Transverse colon (tissue), 4 donors: Measurements from ENCODE around the gene TUNAR. TPM values are rescaled to one million over a fixed set of nuclear protein-coding genes. Genes with fewer than 3 reads are reported as not detected.

Experiments used
- DNase-seq: peaks from one replicate; pipeline ENCODE4 v3.0.0-alpha.2; 2019
- H3K27ac ChIP-seq, 4 donors: fragments of 200-600 bp; sonication (generic); 2 replicates each; pipeline ENCODE4 v1.5.1; 2016 to 2018; ENCODE audit warnings: inconsistent platforms in 4 of 4
- H3K27me3 ChIP-seq: fragments of 200-600 bp; sonication (generic); 2 replicates; pipeline ENCODE4 v1.5.1; 2017; ENCODE audit warnings: inconsistent platforms
- H3K36me3 ChIP-seq, 4 donors: fragments of 200-600 bp; sonication (generic); 2 replicates each; pipeline ENCODE4 v1.5.1; 2017 to 2019; ENCODE audit warnings: inconsistent platforms in 4 of 4
- H3K4me1 ChIP-seq, 4 donors: fragments of 200-600 bp; sonication (generic); 2 replicates each; pipeline ENCODE4 v1.5.1; 2017 to 2020; ENCODE audit warnings: inconsistent platforms in 4 of 4
- H3K4me3 ChIP-seq, 4 donors: fragments of 200-600 bp; sonication (generic); 1 replicate in 1 of 4; 2 replicates in 3 of 4; pipeline versions ENCODE4 v1.5.1 to v1.6.1; 2017 to 2019; ENCODE audit warnings: inconsistent platforms in 4 of 4
- H3K9me3 ChIP-seq, 2 donors: fragments of 200-600 bp; sonication (generic); 2 replicates each; pipeline ENCODE4 v1.5.1; 2017 to 2019; ENCODE audit warnings: inconsistent platforms in 2 of 2
- EP300 ChIP-seq: sonication (generic); formaldehyde crosslinking; IDR thresholded peaks from one replicate; pipeline ENCODE4 v1.6.1; 2017; ENCODE audit warnings: antibody characterized with exemption, low read depth
- POLR2A ChIP-seq: fragments of 450-650 bp; IDR thresholded peaks from one replicate; pipeline ENCODE4 v1.6.1; 2016; ENCODE audit warnings: antibody characterized with exemption, mild to moderate bottlenecking, moderate library complexity
- POLR2AphosphoS5 ChIP-seq, 3 donors: sonication (generic); formaldehyde crosslinking; IDR thresholded peaks; one replicate each; pipeline ENCODE4 v1.6.1; 2016; ENCODE audit warnings: antibody characterized with exemption in 3 of 3
- WGBS, 2 donors: methylation state at CpG; one replicate each; pipeline ENCODE4 v1.1.5; 2018; ENCODE audit warnings: low coverage in 1 of 2; 5-methylcytosine and 5-hydroxymethylcytosine counted together
- in situ Hi-C, 4 donors: fragments of 200-750 bp; cut with MboI; loops; one replicate each; pipeline versions ENCODE4 v1.15.0 to v1.15.1; 2017; ENCODE audit warnings: low sequenced_read_pairs in 3 of 4, low pct_ligation_motif_present in 1 of 4, low pct_unique_long_range_greater_than_20kb in 1 of 4
- intact Hi-C: fragments of 100-400 bp; cut with DNase I; formaldehyde crosslinking; loops from one replicate; pipeline ENCODE4 v1.15.1; 2023; ENCODE audit warnings: low total_unique reads
- total RNA-seq, 4 donors: library from RNA; depleted of rRNA; stranded (reverse); fragments of >200 nt; gene quantifications; one replicate each; pipeline ENCODE4 v1.1.0, GENCODE V29; 2016
- TF ChIP-seq, protein P1 (sequence below), 5 experiments: fragments of 200-600 bp in 3 of 5; fragments of 450-650 bp in 2 of 5; sonication (generic) in 3 of 5; IDR thresholded peaks; 1 replicate in 2 of 5; 2 replicates in 3 of 5; pipeline ENCODE4 v1.5.1; 2016 to 2017; ENCODE audit warnings: antibody characterized with exemption in 5 of 5, inconsistent platforms in 3 of 5, mild to moderate bottlenecking in 2 of 5, moderate library complexity in 1 of 5

TUNAR gene
- total RNA-seq, 4 donors from 2014 or later = not detected

DNA sequence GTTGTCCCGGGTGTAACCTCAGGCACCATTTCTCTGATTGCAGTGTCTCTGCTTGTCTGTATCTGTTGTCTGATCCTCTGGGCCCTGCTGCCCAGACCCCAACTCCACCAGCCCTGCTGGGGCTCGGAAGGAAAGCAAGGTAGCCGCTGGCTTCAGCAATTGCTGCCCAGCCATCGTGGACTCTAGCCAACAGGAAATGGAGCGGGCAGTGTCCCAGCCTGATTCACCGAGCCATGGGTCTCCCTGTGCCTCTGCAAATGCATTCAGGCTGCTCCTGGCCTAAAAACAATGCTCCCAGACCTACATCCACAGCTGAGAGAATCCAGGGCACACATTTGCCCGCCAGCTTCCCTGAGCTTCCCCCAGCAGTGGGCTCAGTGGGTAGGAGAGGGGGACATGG, 9.2 kb downstream of the TUNAR start:
- Histone ChIP-seq H3K9me3 (no peaks in the 10 kb centered on the region), H3K36me3 (no peaks in the 10 kb centered on the region), H3K4me1 (no peaks in the 10 kb centered on the region), H3K27ac (no peak overlapping the region), H3K27me3 (peaks cover 2% of the 10 kb centered on the region), H3K4me3 (no peak overlapping the region)
- TF ChIP-seq EP300 = no peak
- intact Hi-C loops (no loop called here), in situ Hi-C loops (no loop called here)
- DNase-seq = no peak
- WGBS, 2 donors = 48 to 75% methylated on average over 1 to 7 of the region's 7 CpGs

DNA sequence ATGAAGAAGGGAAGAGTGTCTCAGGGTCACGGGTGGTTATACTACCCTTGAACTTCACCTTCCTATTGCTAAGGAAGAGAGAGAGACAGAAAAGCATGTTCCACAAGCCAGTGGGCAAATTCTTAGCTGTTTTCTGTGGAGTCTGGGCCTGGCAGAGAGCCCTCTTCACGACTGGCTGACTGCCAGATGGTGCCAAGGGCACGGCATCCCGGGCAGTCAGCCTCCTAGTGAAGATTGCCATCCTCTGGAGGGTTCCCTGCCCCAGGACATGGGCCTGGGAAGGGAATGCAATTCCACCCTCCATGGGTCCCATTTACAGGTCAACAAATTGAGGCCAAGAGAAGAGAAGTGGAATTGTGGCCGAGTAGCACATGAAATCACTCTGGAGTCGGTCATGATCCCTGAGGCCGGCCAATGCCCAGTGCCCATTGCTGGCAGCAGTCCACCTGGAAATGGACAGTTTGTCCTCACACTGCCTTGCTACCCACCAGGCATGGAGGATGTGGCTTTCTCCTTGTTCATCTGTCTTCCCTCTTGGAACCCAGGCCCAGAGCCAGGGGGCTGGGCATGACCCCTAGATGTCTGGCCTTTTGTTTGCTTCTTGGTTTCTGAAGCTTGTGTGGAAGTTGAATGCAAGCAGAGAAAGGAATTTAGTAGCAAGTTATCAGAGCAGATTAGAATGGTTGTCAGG, 9.9 kb downstream of the TUNAR start:
- in situ Hi-C loops (no loop called here), intact Hi-C loops (no loop called here)
- TF ChIP-seq POLR2AphosphoS5 (IDR thresholded peaks at IDR 0.05) (no peak), EP300 (no peak), POLR2A (no peak)
- TF ChIP-seq, protein P1, sequence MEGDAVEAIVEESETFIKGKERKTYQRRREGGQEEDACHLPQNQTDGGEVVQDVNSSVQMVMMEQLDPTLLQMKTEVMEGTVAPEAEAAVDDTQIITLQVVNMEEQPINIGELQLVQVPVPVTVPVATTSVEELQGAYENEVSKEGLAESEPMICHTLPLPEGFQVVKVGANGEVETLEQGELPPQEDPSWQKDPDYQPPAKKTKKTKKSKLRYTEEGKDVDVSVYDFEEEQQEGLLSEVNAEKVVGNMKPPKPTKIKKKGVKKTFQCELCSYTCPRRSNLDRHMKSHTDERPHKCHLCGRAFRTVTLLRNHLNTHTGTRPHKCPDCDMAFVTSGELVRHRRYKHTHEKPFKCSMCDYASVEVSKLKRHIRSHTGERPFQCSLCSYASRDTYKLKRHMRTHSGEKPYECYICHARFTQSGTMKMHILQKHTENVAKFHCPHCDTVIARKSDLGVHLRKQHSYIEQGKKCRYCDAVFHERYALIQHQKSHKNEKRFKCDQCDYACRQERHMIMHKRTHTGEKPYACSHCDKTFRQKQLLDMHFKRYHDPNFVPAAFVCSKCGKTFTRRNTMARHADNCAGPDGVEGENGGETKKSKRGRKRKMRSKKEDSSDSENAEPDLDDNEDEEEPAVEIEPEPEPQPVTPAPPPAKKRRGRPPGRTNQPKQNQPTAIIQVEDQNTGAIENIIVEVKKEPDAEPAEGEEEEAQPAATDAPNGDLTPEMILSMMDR (IDR thresholded peaks at IDR 0.05) = no peak
- 60% methylated on average over 7 of the region's 7 CpGs; no CpG with 5 or more reads in 1 of the 2 donors for WGBS, 2 donors
- Histone ChIP-seq H3K36me3 (no peaks in the 10 kb centered on the region), H3K4me3 (no peak overlapping the region), H3K27ac (no peak overlapping the region), H3K27me3 (no peaks in the 10 kb centered on the region), H3K9me3 (no peaks in the 10 kb centered on the region), H3K4me1 (no peaks in the 10 kb centered on the region)
- no peak for DNase-seq

DNA sequence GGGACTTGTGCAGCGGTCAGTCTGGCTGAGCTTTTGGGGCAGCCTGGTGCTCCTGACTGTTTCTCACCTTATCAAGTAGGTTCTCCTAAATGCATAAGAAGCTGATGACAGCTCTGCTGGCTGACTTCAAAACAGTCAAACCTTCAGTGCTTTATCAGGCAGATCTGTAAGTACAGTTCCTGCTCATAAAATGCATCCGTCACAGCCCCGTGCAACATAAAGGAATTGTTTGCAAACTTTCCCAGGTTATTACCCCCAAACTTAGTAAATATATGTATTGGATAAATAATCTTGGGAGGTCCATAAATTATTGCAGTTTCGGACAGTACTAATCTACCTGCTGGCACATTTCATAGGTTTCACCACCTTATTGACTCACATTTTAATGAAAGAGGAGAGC, 10.7 kb downstream of the TUNAR start:
- in situ Hi-C loops (no loop called here), intact Hi-C loops (no loop called here)
- 52 to 58% methylated on average over 3 to 4 of the region's 4 CpGs for WGBS, 2 donors
- Histone ChIP-seq H3K36me3 (no peaks in the 10 kb centered on the region), H3K9me3 (no peaks in the 10 kb centered on the region), H3K4me1 (no peaks in the 10 kb centered on the region), H3K4me3 (no peak overlapping the region), H3K27me3 (no peaks in the 10 kb centered on the region), H3K27ac (no peak overlapping the region)
- TF ChIP-seq POLR2A (no peak), POLR2AphosphoS5 (IDR thresholded peaks at IDR 0.05) (no peak), EP300 (no peak)
- no peak for DNase-seq

DNA sequence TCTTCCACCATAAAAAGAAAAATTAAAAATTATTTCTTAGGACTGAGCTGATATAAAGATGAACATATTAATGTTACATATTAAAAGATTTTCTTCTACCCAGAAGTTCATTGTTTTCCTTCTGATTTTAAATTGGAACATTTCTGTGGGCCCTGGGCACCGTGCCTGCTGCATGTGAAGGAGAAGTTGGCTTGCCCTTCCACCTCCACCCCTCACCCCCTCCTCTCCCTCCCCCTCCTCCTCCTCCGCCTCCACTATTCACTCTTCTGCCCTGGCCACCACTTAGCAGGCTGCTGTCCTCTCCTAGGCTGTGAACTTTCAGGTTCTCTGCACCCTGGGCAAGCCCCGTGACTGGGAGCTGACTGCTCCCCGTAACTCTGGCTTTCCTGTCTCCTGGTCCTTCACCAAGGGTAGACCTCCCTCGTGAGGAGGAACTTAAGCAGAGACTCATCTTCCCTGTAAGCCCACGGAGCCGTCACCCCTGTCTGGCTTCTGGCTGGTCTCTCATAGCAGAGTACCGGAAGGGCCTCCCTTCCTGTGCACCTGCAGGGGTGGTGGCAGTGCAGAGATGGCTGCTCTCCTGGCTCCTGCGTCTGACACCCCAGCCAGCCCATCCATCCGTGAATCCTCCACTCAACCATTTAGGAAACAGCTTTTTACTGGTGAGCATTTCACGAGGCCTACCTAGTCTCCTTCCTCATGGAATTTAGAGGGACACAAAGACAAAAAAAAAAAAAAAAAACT, 12.8 kb downstream of the TUNAR start:
- intact Hi-C loops (no loop called here), in situ Hi-C loops (no loop called here)
- no peaks in the 10 kb centered on the region for H3K36me3 ChIP-seq
- no peak overlapping the region for H3K4me3 ChIP-seq
- no peaks in the 10 kb centered on the region for H3K27me3 ChIP-seq
- H3K4me1 ChIP-seq = no peaks in the 10 kb centered on the region
- no peak overlapping the region for H3K27ac ChIP-seq
- H3K9me3 ChIP-seq = no peaks in the 10 kb centered on the region
- TF ChIP-seq POLR2AphosphoS5 (IDR thresholded peaks at IDR 0.05) = no peak
- DNase-seq = no peak
- 22 to 66% methylated on average over 1 to 11 of the region's 11 CpGs for WGBS, 2 donors

DNA sequence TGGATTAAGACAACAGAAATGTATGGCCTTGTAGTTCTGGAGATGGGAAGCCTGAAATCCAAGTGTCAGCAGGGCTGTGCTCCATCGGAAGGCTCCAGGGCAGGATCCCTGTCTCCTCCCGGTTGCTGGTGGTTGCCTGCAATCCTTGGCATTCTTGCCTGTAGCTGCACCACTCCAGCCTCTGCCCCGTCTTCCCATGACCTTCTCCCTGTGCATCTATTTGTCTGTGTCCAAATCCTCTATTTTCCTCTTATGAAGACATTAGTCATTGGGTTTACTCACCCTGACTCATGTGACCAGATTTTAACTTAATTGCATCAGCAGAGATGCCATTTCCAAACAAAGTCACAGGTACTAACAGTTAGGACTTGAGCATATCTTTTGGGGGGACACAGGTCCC, 15.1 kb downstream of the TUNAR start:
- no peaks in the 10 kb centered on the region for H3K36me3 ChIP-seq
- no peaks in the 10 kb centered on the region for H3K4me1 ChIP-seq
- no peak overlapping the region for H3K27ac ChIP-seq
- in situ Hi-C loops (no loop called here), intact Hi-C loops (no loop called here)
- H3K4me3 ChIP-seq = no peak overlapping the region
- no peaks in the 10 kb centered on the region for H3K9me3 ChIP-seq
- 70% methylated on average over 3 of the region's 3 CpGs; no CpG with 5 or more reads in 1 of the 2 donors for WGBS, 2 donors
- no peak for DNase-seq
- TF ChIP-seq EP300 (no peak), POLR2AphosphoS5 (IDR thresholded peaks at IDR 0.05) (no peak), POLR2A (no peak)
- TF ChIP-seq, protein P1 (IDR thresholded peaks at IDR 0.05) = no peak
- H3K27me3 ChIP-seq = no peaks in the 10 kb centered on the region
